T-cell (primary cell): ENCODE data around the gene OAT. TPM values are rescaled to one million over a fixed set of nuclear protein-coding genes. Genes with fewer than 3 reads are reported as not detected.

ENCODE experiments used
- ATAC-seq, 4 experiments: fragments of 200-7000 bp in 3 of 4; fragments of 150-1000 bp in 1 of 4; cut with Tn5 transposase; replicated peaks in 1 of 4; 1 replicate in 3 of 4; 2 replicates in 1 of 4; pipeline ENCODE4 v1.10.0; 2021; ENCODE audit warnings: moderate library complexity in 3 of 4, mild to moderate bottlenecking in 2 of 4, moderate number of reproducible peaks in 1 of 4
- CTCF ChIA-PET, 2 donors: fragments of 300-600 bp; sonication (Branson Sonifier 250); formaldehyde crosslinking; loops; one replicate each; lab custom pipeline; 2022; ENCODE audit warnings: antibody characterized with exemption in 2 of 2; lab: Charles Lee
- POLR2A ChIA-PET, 2 donors: fragments of 300-600 bp; sonication (Branson Sonifier 250); formaldehyde crosslinking; loops; one replicate each; lab custom pipeline; 2022; ENCODE audit warnings: antibody characterized with exemption in 2 of 2; lab: Charles Lee
- DNase-seq, 35 experiments: peaks; one replicate each; pipeline versions ENCODE4 v3.0.0 to v3.0.0-alpha.2; 2013 to 2023
- H3K27ac ChIP-seq: one replicate; pipeline ENCODE4 v1.5.1; 2013; ENCODE audit warnings: low read length
- H3K27me3 ChIP-seq, 2 experiments: replicated peaks in 1 of 2; 1 replicate in 1 of 2; 2 replicates in 1 of 2; pipeline versions ENCODE4 v1.6.1 to v1.7.0; 2013; ENCODE audit warnings: low read length in 1 of 2, mixed read lengths in 1 of 2; ENCODE audit not compliant: control insufficient read depth in 2 of 2, insufficient read depth in 2 of 2; ENCODE audit errors: extremely low read depth in 1 of 2
- H3K36me3 ChIP-seq, 2 donors: 1 replicate in 1 of 2; 2 replicates in 1 of 2; pipeline versions ENCODE4 v1.6.1 to v1.7.0; 2013; ENCODE audit warnings: low read length in 1 of 2; ENCODE audit not compliant: control insufficient read depth in 2 of 2, insufficient read depth in 1 of 2; ENCODE audit errors: extremely low read depth in 1 of 2
- H3K4me1 ChIP-seq, 2 experiments: 1 replicate in 1 of 2; 2 replicates in 1 of 2; pipeline versions ENCODE4 v1.6.1 to v1.7.0; 2013; ENCODE audit warnings: low read length in 2 of 2, mixed read lengths in 1 of 2; ENCODE audit not compliant: insufficient read depth in 2 of 2, control insufficient read depth in 1 of 2; ENCODE audit errors: extremely low read depth in 1 of 2
- H3K4me3 ChIP-seq, 2 donors: 1 replicate in 1 of 2; 2 replicates in 1 of 2; pipeline versions ENCODE4 v1.5.1 to v1.7.0; 2013; ENCODE audit warnings: mild to moderate bottlenecking in 2 of 2, low read length in 1 of 2, moderate library complexity in 1 of 2; ENCODE audit not compliant: control insufficient read depth in 1 of 2; ENCODE audit errors: extremely low read depth in 1 of 2
- H3K9me3 ChIP-seq: 2 replicates; pipeline ENCODE4 v1.7.0; 2013
- H3K27ac Mint-ChIP-seq, 2 donors: one replicate each; pipeline ENCODE4 v1.8.0; 2020 to 2021; ENCODE audit warnings: mild to moderate bottlenecking in 2 of 2, mixed read lengths in 2 of 2
- H3K27me3 Mint-ChIP-seq, 2 donors: one replicate each; pipeline ENCODE4 v1.8.0; 2021 to 2022; ENCODE audit warnings: mixed read lengths in 2 of 2
- H3K36me3 Mint-ChIP-seq: one replicate; pipeline ENCODE4 v1.8.0; 2021; ENCODE audit warnings: mixed read lengths
- H3K4me1 Mint-ChIP-seq, 3 donors: one replicate each; pipeline ENCODE4 v1.8.0; 2020 to 2022; ENCODE audit warnings: mixed read lengths in 3 of 3, mild to moderate bottlenecking in 1 of 3
- H3K4me3 Mint-ChIP-seq, 3 donors: one replicate each; pipeline ENCODE4 v1.8.0; 2020 to 2022; ENCODE audit warnings: mild to moderate bottlenecking in 3 of 3, mixed read lengths in 3 of 3, moderate library complexity in 3 of 3
- H3K9me3 Mint-ChIP-seq, 3 donors: one replicate each; pipeline ENCODE4 v1.8.0; 2020 to 2022; ENCODE audit warnings: mixed read lengths in 3 of 3
- WGBS: methylation state at CpG from one replicate; pipeline ENCODE4 v1.1.5; 2013; ENCODE audit warnings: missing lambda C conversion rate; ENCODE audit not compliant: insufficient coverage; 5-methylcytosine and 5-hydroxymethylcytosine counted together
- total RNA-seq, 35 experiments: library from RNA in 6 of 35; stranded (reverse) in 6 of 35; fragments of 120-200 nt in 1 of 35; gene quantifications; one replicate each; pipeline versions ENCODE4 v1.2.1 to v1.2.4 and lab custom pipeline; 2013 to 2026

Gene OAT
- total RNA-seq, 5 donors from 2014 or later (not counting 1 experiment from before 2014, with no cell fraction given), result 23.2 to 42.5 (median 38.1) TPM

GRCh38 chr10:124354411-124355382 is 64.0 kb downstream of the OAT start:
- ChIA-PET CTCF (interaction anchor here (0.6 to 1.2 kb wide), 3 partner anchors 34 to 502 kb away, joined by 3 to 4 read pairs (median 4); no protein-coding TSS in a partner anchor), POLR2A (no interaction called here)
- no peaks in the 10 kb centered on the region for H3K36me3 Mint-ChIP-seq
- no peak overlapping the region for H3K27ac ChIP-seq
- peaks cover 0 to 4% of the 10 kb centered on the region in 2 donors for H3K27me3 Mint-ChIP-seq
- H3K27me3 ChIP-seq, result peaks cover 0 to 13% of the 10 kb centered on the region in 2 experiments
- no peaks in the 10 kb centered on the region for H3K36me3 ChIP-seq
- H3K9me3 Mint-ChIP-seq, result peaks cover 3 to 11% (median 11%) of the 10 kb centered on the region in 3 donors
- peak overlapping the region; percentile 82 to 84 (median 83) for H3K4me3 Mint-ChIP-seq
- H3K9me3 ChIP-seq, result peaks cover 2% of the 10 kb centered on the region
- peak overlapping the region; percentile 52 to 70 for H3K4me3 ChIP-seq
- DNase-seq (peak in 11 of 35 experiments; percentile 1 to 27 (median 14)), ATAC-seq (peak; percentile 58 to 78 (median 72))
- H3K4me1 Mint-ChIP-seq, result peaks cover 9 to 15% (median 11%) of the 10 kb centered on the region in 3 donors
- H3K4me1 ChIP-seq, result peaks cover 0 to 9% of the 10 kb centered on the region in 2 experiments
- WGBS, result 38% methylated on average over 20 of the region's 29 CpGs
- H3K27ac Mint-ChIP-seq, result peak overlapping the region in 1 of 2 donors; percentile 71

GRCh38 chr10:124353896-124354295 is 64.8 kb downstream of the OAT start:
- peaks cover 0 to 16% of the 10 kb centered on the region in 2 experiments for H3K27me3 ChIP-seq
- ChIA-PET CTCF (interaction anchor here in 1 of 2 donors (0.9 kb wide), 1 partner anchor 45 kb away, joined by 3 read pairs; no protein-coding TSS in a partner anchor), POLR2A (no interaction called here)
- 95% methylated on average over 7 of the region's 11 CpGs for WGBS
- Mint-ChIP-seq H3K4me3 (peak overlapping the region in 1 of 3 donors; percentile 84), H3K27ac (no peak overlapping the region), H3K27me3 (peaks cover 0 to 4% of the 10 kb centered on the region in 2 donors), H3K4me1 (peaks cover 9 to 15% (median 11%) of the 10 kb centered on the region in 3 donors), H3K36me3 (no peaks in the 10 kb centered on the region), H3K9me3 (peaks cover 0 to 5% (median 5%) of the 10 kb centered on the region in 3 donors)
- no peak for DNase-seq
- H3K27ac ChIP-seq, result no peak overlapping the region
- peaks cover 0 to 9% of the 10 kb centered on the region in 2 experiments for H3K4me1 ChIP-seq
- no peaks in the 10 kb centered on the region for H3K9me3 ChIP-seq
- ATAC-seq, result no peak
- H3K4me3 ChIP-seq, result no peak overlapping the region
- H3K36me3 ChIP-seq, result no peaks in the 10 kb centered on the region

GRCh38 chr10:124353091-124353815 is 65.5 kb downstream of the OAT start:
- no peaks in the 10 kb centered on the region for H3K36me3 ChIP-seq
- H3K36me3 Mint-ChIP-seq, result no peaks in the 10 kb centered on the region
- H3K4me1 Mint-ChIP-seq, result peaks cover 9 to 15% (median 11%) of the 10 kb centered on the region in 3 donors
- peaks cover 0 to 2% (median 0%) of the 10 kb centered on the region in 3 donors for H3K9me3 Mint-ChIP-seq
- no peak overlapping the region for H3K4me3 ChIP-seq
- H3K27ac ChIP-seq, result no peak overlapping the region
- peaks cover 0 to 4% of the 10 kb centered on the region in 2 donors for H3K27me3 Mint-ChIP-seq
- H3K4me1 ChIP-seq, result peaks cover 0 to 9% of the 10 kb centered on the region in 2 experiments
- no peaks in the 10 kb centered on the region for H3K9me3 ChIP-seq
- DNase-seq, result no peak
- ChIA-PET CTCF (interaction anchor here in 1 of 2 donors (0.9 kb wide), 1 partner anchor 46 kb away, joined by 3 read pairs; no protein-coding TSS in a partner anchor), POLR2A (interaction anchor here in 1 of 2 donors (0.6 kb wide), 1 partner anchor 54 kb away, joined by 3 read pairs; no protein-coding TSS in a partner anchor)
- ATAC-seq, result no peak
- 88% methylated on average over 10 of the region's 15 CpGs for WGBS
- H3K27ac Mint-ChIP-seq, result no peak overlapping the region
- H3K4me3 Mint-ChIP-seq, result no peak overlapping the region
- H3K27me3 ChIP-seq, result peaks cover 0 to 16% of the 10 kb centered on the region in 2 experiments

GRCh38 chr10:124351481-124352220 is 67.1 kb downstream of the OAT start:
- Mint-ChIP-seq H3K36me3 (no peaks in the 10 kb centered on the region), H3K27ac (no peak overlapping the region), H3K9me3 (no peaks in the 10 kb centered on the region), H3K4me3 (no peak overlapping the region), H3K4me1 (peaks cover 9 to 15% (median 11%) of the 10 kb centered on the region in 3 donors), H3K27me3 (peaks cover 0 to 4% of the 10 kb centered on the region in 2 donors)
- Histone ChIP-seq H3K4me1 (peaks cover 0 to 9% of the 10 kb centered on the region in 2 experiments), H3K27ac (no peak overlapping the region), H3K36me3 (no peaks in the 10 kb centered on the region), H3K9me3 (no peaks in the 10 kb centered on the region), H3K4me3 (no peak overlapping the region), H3K27me3 (peaks cover 0 to 12% of the 10 kb centered on the region in 2 experiments)
- no peak for DNase-seq
- ChIA-PET CTCF (interaction anchor here in 1 of 2 donors (0.6 kb wide), 1 partner anchor 61 kb away, joined by 3 read pairs; no protein-coding TSS in a partner anchor), POLR2A (no interaction called here)
- WGBS, result 89% methylated on average over 7 of the region's 10 CpGs
- ATAC-seq, result no peak

- Histone ChIP-seq H3K4me3 (no peak overlapping the region), H3K4me1 (peaks cover 0 to 9% of the 10 kb centered on the region in 2 experiments), H3K36me3 (no peaks in the 10 kb centered on the region), H3K9me3 (no peaks in the 10 kb centered on the region), H3K27me3 (peaks cover 0 to 12% of the 10 kb centered on the region in 2 experiments), H3K27ac (no peak overlapping the region)
- ChIA-PET CTCF (no interaction called here), POLR2A (no interaction called here)
- no peak for ATAC-seq
- 97% methylated on average over 5 of the region's 8 CpGs for WGBS
- Mint-ChIP-seq H3K4me1 (peaks cover 9 to 15% (median 11%) of the 10 kb centered on the region in 3 donors), H3K36me3 (no peaks in the 10 kb centered on the region), H3K27me3 (peaks cover 0 to 2% of the 10 kb centered on the region in 2 donors), H3K4me3 (no peak overlapping the region), H3K9me3 (no peaks in the 10 kb centered on the region), H3K27ac (no peak overlapping the region)
- no peak for DNase-seq
These were observed 67.9 kb downstream of the OAT start for GRCh38 chr10:124350806-124351205.
